GM12892 (cell line): Measurements from ENCODE around the gene CACNA2D2.

Source experiments
- POLR2A ChIP-seq: IDR thresholded peaks from 2 replicates; pipeline ENCODE4 v1.6.1; 2011; ENCODE audit warnings: low read depth, low read length, control low read depth
- POLR2AphosphoS5 ChIP-seq: IDR thresholded peaks from 2 replicates; pipeline ENCODE4 v1.6.1; 2011; ENCODE audit warnings: low read depth, low read length, control low read depth
- TAF1 ChIP-seq: IDR thresholded peaks from 2 replicates; pipeline ENCODE4 v1.6.1; 2011; ENCODE audit warnings: low read depth, mild to moderate bottlenecking, control low read depth, low read length, borderline replicate concordance

DNA sequence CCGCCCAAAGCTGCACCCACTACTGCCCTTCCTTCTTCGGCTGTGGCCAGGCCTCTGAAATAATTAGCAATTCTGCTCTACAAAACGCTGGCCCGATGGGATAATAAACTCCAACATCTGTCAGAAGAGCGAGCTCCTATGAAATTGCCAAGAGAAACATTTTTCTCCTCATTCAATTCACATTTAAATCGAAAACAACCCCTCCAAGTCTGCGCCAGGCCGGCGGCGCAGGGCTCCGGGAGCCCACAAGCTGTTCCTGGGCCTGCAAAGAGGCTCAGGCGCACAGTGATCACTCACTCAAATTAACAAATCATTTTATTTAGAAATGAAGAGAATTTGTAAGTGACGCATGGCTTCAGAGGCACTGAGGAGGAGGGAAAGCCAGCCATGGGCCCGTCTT is 88.8 kb downstream of the CACNA2D2 start:
- TF ChIP-seq POLR2A (no peak), TAF1 (no peak), POLR2AphosphoS5 (no peak)
